ENCODE measurements around the gene HOXA11.

The HOXA11 gene

DNA sequence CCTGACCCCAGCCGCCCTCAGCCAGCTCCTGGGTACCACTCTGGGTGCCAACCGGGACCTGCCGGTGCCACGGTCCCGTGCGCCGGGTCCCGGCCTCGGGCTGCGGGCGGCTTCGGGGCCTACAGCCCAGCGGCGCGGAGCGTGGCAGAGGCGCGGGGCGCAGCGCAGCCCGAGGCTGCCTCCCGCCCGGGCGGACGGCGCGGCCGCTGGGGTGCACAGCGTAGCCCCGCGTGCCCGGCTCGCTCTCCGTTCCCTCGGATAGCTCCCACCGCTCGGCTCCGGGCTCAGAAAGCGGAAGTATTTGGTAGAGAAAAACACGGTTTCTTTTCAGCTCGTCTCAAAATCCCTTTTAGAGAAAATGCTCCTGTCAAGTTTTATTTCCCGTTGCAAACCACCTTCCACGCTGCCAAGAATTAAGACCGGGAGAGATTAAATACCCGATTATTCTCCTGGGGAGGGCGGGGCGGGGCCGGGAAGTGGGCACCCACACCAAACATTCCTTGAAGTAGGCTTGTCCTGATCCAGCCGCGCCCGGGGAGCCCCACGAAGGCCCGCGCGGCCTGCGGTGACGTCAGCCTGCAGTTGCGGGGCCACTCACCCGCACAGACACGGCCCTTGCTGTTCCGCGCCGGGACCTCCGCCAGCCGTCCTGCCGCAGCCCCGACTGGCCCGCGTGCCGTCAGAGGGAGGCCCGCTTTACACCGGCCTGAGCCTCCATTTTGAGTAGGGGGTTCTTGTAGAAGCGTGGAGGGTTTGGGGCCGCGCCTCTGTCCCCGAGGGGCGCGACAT is 7.7 kb upstream of the HOXA11 start:
- no peak for DNase-seq

DNA sequence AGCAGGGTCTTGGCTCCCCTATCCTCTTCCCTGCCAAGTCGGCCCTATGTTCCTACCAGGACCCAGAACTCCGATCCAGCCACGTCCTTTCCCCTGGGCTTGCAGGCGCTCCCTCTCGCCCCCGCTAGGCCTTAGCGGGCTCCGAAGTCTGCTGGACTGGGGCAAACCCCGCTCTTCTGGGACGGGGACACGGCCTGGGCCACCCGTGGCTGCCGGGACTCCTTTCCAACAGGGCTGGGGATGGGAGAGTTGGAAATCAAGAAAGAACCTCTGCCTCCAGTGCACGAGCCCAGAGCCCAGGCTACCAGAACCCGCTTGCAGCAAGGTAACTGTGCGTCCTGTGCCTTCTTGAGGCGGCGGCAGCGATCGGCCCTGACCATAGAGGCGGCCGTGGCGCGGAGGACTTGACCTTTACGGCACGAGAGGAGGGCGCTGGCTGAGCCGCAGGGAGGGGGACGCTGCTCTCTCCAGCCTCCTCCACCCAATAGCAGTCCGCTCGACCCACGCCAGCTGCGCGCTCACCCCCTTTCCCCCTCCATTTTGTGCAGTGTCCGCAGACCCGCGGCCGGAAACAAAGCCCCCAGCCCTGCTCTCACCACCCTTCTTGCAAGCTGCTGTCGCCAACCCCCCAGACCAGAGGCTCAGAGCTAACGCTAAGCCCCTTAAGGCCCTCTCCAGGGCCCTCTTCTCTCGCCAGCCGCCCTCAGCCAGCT is 7.0 kb upstream of the HOXA11 start:
- no peak for DNase-seq

DNA sequence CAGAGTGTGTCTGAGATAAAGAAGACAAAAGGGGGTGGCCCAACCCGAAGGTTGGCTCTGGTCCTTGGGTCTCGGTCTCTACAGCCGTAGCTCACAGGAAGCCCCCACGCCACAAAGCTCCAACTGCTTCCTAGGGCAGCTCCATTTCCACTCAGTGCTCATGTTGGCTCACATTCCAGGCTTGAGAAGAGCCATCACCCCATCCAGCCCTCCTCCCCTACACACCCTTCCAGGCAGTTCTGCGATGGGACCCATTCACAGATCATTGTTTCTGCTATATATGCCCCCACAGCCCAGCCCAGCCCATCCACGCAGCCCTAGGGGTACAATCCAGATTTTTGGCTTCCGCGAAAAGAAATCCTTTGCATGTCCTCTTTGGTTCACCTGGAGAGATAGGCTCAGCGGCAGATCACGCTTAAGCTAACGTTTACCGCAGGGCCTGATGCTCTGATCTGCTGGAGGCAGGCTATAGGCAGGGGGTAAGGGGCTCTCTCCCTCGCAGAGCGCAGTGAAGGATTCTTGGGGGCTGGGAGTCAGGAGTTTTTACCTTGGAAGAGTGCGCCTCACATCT is 6.2 kb upstream of the HOXA11 start:
- DNase-seq = no peak

DNA sequence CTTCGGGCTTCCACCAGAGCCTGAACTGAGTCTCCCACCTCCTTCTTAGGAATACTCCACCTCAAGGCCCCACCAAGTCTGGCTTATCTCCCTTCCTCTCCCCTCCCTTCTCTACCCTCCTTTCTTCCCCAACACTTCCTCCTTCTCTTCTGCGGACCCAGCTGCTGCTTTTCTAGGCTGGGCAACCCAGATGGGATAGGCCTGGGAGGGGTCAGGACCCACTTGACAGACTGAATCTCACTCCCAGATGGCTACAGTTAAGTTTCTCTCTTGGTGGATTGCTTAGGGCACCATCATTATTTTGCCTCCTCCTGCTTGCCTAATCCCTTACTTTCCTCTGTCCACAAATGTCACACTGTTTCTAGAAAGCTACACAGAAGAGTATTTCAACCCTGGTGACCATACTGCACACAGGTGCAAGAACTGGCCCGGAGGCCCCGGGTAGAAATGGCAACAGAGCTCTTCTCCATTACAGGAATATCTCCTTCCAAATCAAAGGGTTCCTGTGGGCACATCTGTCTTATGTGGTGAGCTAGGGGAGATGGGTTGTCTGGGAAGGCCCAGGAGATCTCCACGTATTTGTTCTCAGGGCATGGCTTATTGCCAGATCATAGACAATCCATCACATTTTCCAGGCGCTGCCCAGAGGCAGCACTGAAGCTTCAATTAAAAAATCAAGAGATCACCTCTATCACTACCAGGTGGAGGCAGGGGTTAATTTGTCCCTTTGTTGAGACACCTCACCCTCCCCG is 5.1 kb upstream of the HOXA11 start:
- no peak for DNase-seq

DNA sequence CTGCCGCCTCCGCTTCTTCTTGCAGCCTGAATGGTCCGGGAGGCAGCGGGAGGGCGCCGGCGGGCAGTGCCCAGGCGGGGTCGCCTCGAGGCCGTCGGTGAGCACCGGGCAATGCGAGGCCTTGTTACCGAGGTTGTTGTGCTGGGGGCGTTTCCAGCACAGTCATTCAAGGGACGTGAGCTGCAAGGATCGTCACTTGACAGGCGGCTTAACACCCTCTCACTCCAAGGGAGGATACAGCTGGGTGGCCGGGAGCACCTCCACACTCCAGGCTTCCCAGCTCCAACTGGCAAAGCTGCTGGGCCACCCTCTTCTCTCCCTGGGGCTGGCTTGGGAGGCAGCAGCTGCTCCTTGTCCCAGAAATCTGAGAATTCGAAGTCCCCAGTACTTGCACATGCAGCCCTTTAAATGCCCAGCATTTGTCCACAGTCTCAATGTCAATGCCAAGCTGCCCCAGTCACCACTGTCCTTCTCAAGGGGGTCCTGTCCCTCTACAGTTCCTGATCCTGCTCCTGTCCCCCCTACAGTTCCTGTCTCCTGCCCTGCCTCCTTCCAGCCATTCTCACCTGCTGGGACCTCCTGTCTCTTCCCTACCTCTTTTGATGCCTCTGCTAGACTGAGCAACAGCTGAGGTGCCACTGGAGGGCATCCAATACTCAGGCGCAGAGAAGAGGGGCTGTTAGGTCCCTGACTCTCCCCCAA is 4.4 kb upstream of the HOXA11 start:
- no peak for DNase-seq

DNA sequence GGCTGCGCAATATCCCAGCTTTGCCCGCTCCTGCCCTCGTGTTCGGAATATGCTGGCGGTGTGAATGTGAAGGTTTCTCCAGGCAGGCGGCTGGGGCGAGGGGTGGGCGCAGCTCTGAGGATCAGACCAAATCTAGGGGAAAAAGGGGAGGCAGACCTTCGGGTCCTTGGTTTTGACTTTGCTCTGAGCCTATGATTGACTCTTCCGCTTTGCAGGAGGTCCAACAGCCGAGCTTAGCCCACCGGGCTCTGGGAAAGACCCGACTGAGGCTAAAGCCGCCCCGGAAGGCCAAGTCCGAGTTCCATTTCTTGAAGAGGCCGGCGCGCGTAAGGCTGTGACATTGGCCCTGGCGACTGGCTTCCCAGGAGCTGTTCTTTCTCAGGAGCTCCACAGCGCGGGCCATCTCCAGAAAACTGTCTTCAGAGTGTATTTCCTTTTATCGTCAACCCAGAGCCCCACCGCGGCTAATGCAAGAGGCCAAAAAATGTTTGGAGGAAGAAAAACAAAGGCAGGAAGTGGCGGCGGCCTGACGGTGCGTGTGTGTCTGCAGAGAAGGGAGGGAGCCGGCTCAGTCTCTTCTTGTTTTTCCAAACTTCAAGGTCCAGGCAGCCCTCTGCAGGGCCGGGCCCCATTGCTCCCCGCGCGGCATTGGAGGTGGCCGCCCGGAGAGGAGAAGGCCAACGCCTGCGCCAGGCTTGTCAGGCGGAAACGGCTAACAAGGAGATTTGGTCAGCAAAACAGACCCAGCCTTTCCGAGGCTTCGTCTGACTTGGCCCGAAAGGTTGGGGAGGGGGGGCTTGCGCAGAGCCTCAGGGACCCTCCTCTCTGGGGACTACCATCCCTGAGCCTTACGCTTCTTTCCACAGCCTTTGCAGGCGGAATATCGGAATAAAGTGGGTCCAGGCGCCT is 3.6 kb upstream of the HOXA11 start:
- DNase-seq = no peak

DNA sequence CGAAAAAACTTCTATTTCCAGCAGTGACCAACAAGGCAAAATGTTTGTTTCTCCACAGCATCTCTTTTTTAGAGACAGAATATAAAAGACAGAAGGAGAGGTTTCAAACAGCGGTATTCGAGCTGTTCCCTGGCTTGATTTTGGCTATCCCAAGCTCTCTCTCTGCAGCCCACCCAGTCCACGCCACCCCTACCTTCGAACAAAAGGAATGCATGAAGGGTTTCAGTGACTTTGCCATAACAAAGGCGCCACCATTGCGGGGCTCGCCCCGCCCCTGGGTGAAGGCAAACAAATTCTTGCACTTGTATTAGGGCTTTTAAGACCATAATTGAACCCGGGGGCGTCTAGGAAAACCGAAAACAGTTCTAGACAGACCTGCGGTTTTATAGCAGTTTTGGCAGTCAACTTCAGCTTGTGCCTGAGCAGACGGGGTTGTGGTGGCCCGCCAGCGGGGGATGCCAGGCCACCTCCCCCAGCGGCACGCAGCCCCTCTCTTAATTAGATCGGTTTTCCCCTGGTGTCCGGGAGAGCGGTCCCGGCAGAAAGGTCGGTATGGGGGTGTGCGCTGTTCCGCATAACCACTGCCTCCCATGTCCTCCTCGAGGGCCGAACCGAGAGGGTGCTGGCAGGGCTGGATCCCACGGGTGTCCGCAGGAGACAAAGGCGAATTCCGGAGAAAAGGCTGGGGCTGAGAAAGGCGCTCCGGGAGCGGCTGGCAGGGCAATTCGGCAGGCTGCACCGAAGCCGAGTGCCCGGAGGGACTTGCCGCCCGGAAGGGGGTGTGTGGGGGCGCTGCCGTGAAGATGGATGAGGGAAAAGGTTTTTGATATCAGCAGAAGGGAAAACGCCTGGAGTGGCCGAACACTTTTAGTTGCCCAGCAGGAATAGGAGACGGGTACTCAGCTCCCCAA is 2.7 kb upstream of the HOXA11 start:
- no peak for DNase-seq

DNA sequence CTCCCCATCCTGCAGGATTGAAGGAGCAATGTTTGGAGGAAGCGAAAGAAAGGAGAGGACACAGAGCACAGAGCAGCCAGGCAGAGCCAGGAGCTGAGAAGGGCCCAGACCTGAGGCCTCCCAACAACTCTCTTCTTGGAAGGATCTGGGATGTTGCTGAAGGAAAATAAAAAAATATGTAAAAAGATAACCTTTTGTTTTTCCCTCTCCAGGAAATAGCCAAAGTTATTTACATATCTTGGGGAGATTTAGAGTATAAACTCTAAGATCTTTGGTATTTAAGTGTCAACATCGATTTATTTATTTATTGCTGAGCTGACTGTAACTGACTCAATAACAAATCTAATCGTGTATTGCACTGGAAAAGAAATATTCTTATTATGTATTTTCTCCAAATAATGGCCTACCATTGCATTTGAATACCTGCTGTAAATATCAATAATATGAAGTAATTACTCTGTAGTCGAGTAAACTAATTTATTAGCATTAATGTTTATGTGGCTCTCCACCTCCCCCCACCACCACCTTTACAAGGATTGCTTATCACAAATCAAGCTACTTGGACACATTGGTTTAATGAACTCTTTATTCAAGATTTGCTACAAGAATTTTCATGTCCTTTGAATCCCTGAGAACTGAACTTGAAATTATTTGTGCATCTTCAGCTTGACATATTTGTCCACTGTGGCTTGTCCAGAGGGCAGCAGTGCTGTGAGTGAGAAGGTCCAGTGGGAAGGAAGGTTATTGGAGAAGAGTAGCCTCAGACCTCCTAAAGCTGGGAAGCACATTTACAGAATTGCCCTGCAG is 1.8 kb upstream of the HOXA11 start:
- no peak for DNase-seq

DNA sequence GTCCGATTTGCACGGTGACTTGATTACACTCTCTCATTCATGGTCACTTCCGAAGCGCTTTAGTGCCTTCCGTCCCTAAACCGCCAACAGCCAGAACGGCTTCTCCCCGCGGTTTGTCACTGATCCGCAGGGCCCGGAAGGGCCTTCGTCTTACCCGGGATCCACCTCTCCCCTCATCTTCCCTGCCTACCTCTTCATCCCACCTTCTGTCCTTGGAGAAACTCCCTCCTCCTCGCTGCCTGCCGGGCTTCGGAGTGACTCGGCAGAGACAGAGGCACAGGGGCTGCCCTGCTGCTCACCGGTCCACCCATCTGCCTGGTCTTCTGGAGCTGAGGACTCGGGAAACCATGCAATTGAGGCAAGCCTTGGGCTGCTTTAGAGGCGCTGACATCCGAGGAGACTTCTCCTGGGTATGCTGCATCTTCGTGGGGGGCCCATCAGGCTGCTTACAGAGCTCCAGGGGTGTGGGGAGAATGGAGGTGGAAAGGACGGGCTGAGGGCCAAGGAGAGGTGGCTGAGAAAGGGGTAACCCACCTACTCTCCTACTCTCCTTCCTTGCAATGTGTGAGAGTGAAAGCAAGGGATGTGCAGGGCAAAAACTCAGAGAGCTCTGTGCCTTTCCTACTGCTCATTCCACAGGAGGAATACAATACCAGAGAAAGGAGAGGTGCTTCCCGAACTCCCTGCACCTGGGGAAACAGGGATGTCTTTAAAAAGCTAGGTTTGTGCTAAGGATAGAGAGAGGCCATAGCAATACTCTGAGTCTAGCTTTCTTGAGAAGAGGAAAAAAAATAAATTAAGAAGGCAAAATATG is 1.0 kb upstream of the HOXA11 start:
- no peak for DNase-seq

DNA sequence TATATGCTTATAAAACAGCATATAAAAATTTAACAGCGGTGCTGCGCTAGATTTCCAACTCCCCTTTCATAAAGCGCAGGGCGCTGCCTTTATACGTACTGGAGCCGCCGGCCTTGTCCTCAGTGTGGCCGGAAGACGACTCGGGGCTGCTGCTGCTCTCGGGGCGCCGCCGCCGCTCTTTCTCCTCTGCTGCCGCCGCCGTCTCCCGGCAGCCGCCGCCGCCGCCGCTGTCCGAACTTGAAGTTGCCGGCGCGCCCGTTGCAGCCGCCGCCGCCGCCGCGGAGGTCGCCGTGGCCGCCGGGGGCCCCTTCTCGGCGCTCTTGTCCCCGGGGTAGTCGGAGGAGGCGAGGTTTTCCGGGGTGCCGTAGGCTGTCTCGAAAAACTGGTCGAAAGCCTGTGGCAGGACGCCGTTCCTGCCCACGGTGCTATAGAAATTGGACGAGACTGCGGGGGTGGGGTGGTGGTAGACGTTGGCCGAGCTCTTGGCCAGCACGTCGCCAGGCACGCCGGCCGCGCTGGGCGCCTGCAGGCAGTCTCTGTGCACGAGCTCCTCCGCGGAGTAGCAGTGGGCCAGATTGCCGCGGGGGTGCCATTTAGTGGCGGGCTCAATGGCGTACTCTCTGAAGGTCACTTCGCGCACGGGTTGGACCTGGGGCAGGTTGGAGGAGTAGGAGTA is 557 bp downstream of the HOXA11 start:
- DNase-seq = no peak

DNA sequence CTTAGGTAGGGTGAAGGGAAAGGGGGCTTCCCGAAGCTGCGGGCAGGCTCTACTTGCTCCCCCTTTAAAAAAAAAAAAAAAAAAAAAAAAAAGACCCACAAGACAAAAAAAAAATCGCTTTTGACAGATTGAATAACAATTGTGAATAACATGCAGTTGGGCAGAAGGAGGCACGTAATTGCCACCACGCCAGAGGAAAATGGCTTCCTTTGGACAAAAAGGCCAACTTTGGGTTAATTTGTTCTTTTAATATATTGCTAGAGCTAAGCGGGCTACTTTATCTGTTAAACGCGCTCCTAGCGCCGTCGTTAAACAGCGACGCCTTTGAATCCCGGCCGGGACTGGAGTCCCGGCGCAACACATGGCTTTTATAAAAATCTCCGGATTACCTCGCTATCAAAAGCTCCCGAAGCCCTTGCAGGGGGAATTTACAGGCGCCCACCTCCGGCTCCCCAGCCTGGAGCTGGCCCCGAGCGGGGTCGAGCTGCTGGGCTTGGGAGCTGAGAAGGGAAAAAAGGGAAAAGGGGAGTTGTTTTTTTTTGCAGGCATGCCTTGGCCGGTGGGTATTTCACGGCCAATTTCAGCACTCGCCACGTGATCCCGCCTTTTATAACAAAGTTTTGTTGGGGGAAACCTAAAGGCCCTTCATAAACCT is 1.2 kb downstream of the HOXA11 start:
- DNase-seq = no peak

DNA sequence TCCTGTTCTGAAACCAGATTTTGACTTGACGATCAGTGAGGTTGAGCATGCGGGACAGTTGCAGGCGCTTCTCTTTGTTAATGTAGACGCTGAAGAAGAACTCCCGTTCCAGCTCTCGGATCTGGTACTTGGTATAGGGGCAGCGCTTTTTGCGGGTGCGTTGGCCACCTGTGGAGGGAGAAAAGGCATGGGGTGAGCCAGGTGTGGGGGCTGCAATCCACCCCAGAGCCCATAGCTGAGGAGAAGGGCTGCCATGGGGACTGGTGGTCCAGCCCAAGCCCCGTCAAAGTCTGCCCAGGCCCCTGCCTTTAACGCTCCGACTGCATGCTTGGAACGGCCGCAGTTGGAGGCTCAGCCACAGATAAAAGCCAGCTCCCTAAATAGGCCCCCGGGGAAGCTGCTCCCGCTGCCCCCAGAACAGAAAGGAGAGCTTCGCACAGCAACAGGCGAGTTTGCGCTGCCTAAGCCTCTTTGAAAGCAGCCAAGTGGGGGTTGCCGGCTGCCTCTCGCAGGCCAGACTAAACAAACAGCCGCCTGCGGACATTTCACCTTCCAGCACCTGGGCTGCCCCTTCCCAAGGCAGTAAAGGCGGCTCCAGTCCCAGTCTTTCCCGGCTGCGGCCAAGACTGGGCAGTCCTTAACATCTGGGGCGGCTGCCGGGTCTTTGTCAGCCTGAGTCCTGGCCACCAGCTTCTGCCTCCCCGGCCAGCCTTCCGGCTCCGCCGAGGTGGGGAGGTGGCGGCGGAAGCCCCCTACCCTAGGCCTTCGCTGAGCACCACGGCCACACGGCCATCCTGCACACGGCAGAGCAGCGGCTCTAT is 2.0 kb downstream of the HOXA11 start:
- DNase-seq = peak; percentile 27

DNA sequence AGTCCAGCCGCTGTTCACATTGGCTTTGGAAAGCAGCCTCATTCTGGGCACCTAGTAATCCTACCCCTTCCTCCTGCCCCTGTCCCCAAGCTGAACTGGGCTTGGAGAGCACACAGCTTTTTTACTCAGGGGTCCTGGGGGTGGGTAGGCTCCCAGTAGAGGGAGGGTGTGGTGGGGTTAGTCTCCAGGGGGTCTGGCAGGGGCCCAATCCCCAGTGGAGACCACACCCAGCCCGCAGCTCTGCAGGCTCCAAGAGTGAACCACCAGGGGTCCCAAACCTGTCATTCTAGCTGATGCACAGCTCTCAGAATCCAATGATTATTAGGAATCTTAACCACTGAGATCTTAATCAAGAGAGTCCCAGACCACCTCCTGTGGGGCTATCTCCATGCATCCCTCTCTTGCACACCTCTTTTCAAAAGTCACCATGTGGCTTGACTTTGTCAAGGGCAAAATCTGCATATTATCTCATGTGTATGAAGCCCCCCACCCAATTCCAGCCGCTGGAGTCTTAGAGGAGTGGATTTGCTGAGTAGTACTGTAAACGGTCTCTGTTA is 2.7 kb downstream of the HOXA11 start:
- no peak for DNase-seq

DNA sequence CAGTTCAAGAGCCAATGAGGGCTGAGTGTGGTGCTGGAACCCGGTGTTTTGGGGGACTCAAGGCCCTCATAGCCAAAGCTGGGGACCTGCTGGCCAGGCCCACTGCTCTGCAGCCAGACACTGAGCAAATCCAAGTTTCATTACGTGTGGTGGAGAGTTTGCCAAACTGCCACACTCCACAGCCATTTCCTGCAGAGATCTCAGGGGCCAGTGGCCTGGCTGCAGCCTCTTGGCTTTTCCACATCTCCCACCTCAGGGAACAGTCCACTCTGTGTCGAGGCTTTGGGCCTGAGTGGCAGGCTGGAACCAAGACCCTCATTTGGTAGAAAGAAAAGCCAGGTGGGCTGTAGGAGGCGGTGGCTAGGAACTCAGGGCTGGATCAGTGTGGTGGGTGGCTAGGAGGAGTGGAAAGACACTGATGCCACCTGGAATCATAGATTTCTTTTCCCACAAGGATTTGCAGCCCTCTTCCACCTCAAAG is 3.2 kb downstream of the HOXA11 start:
- DNase-seq = no peak

DNA sequence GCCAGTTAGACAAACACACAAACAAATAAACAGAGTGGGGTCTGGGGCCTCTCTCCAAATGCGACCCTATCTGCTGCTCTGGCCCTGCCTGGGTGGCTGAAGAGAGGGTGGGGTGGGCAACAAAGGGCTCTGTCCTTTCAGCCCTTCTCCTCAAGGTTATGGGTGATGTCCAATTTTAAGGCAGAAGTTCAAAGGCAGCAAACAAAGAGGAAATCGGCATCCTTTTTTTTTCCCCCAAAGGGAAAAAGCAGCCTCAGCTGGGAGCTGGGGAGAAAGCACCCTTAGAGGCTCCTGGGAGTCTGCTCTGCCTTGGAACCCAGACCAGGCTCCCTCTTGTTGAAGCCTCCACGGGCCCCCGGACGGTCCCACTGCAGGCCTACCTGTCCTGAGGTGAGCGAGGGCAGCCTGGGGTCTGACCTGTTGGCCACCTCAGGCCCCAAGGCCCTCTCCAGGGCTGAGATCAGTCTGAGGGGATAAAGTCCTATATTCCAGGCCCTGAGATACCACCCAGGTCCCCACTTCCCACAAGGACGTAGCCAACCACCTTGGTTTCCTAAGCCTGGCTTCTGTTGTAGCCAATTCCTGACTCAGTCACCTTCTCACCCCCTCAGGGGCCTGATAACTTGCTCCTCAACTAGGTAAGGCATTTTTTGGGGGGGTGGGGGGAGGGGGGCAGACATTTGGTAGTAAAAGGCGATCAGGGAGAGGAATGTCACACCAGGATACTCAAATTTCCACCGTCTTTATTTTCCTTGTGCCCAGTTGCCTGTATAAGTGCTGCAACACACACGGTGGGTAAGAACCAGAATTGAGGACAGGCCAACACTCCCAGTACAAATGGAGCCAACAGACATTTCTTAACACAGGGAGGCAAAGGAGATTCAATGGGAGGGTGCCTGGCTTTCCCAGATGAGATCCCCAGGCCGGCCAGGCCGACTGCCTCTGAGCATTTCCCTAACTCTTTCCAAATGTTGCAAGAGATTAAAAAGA is 4.3 kb downstream of the HOXA11 start:
- no peak for DNase-seq
